HepG2 (cell line): ENCODE data around the gene LZTR1. TPM values are rescaled to one million over a fixed set of nuclear protein-coding genes. Genes with fewer than 3 reads are reported as not detected.

Experiments
- ARNTL ChIP-seq: sonication (generic); formaldehyde crosslinking; IDR thresholded peaks from 2 replicates; pipeline ENCODE4 v1.4.0; 2020; ENCODE audit warnings: mild to moderate bottlenecking, missing genetic modification reagents
- CREB1 ChIP-seq, 2 experiments: fragments of 450-650 bp in 1 of 2; IDR thresholded peaks; 2 replicates each; pipeline ENCODE4 v1.6.1; 2016 to 2017; ENCODE audit warnings: control low read depth in 1 of 2, mild to moderate bottlenecking in 1 of 2, missing compliant biosample characterization in 1 of 2, missing genetic modification characterization in 1 of 2
- ELF3 ChIP-seq: IDR thresholded peaks from 2 replicates; pipeline ENCODE4 v1.6.1; 2016; ENCODE audit warnings: missing genetic modification reagents, missing compliant biosample characterization
- EZH2 ChIP-seq: conservative IDR thresholded peaks from 2 replicates; pipeline ENCODE4 v1.6.1; 2012; ENCODE audit warnings: mild to moderate bottlenecking, low read depth, low read length, moderate library complexity
- HIC2 ChIP-seq: sonication (generic); formaldehyde crosslinking; IDR thresholded peaks from 2 replicates; pipeline ENCODE4 v1.9.0; 2022; ENCODE audit warnings: low read depth, missing genetic modification reagents
- KDM1A ChIP-seq: IDR thresholded peaks from 2 replicates; pipeline ENCODE4 v1.6.1; 2016; ENCODE audit warnings: missing compliant biosample characterization
- MED1 ChIP-seq: sonication (generic); formaldehyde crosslinking; IDR thresholded peaks from 2 replicates; pipeline ENCODE4 v1.4.0; 2020; ENCODE audit warnings: missing genetic modification reagents
- MED13 ChIP-seq: sonication (generic); formaldehyde crosslinking; IDR thresholded peaks from 2 replicates; pipeline ENCODE4 v1.5.0; 2020; ENCODE audit warnings: missing genetic modification reagents
- MTA3 ChIP-seq: sonication (generic); formaldehyde crosslinking; IDR thresholded peaks from 2 replicates; pipeline ENCODE4 v1.4.0; 2020; ENCODE audit warnings: missing genetic modification reagents
- PHF5A ChIP-seq: IDR thresholded peaks from one replicate; pipeline ENCODE4 v1.6.1; 2018; ENCODE audit warnings: low read depth, missing genetic modification reagents; ENCODE audit not compliant: unreplicated experiment
- POLR2G ChIP-seq: fragments of 200-400 bp; formaldehyde crosslinking; IDR thresholded peaks from 2 replicates; pipeline ENCODE4 v1.6.1; 2018; ENCODE audit warnings: mild to moderate bottlenecking, low read depth, low read length, moderate library complexity
- PRMT3 ChIP-seq: sonication (generic); formaldehyde crosslinking; IDR thresholded peaks from 2 replicates; pipeline ENCODE4 v1.8.1; 2022; ENCODE audit warnings: low read depth, mild to moderate bottlenecking, moderate library complexity, missing genetic modification reagents, borderline replicate concordance
- RBM22 ChIP-seq: fragments of 200-400 bp; formaldehyde crosslinking; optimal IDR thresholded peaks from 2 replicates; pipeline ENCODE3; 2017; ENCODE audit warnings: mild to moderate bottlenecking, low read length, moderate library complexity
- RXRB ChIP-seq: IDR thresholded peaks from 2 replicates; pipeline ENCODE4 v1.6.1; 2016; ENCODE audit warnings: borderline replicate concordance, missing genetic modification reagents, missing compliant biosample characterization
- SIN3A ChIP-seq: IDR thresholded peaks from 2 replicates; pipeline ENCODE4 v1.6.1; 2011; ENCODE audit warnings: low read depth, mild to moderate bottlenecking, control low read depth, low read length, borderline replicate concordance
- SOX13 ChIP-seq, 3 experiments: fragments of 450-650 bp in 1 of 3; sonication (generic) in 1 of 3; formaldehyde crosslinking in 1 of 3; IDR thresholded peaks in 2 of 3; conservative IDR thresholded peaks in 1 of 3; 2 replicates each; pipeline versions ENCODE4 v1.5.0 to v1.6.1; 2016 to 2020; ENCODE audit warnings: antibody characterized with exemption in 1 of 3, mild to moderate bottlenecking in 1 of 3, missing compliant biosample characterization in 1 of 3, missing genetic modification reagents in 1 of 3, moderate library complexity in 1 of 3
- TGIF2 ChIP-seq: IDR thresholded peaks from 2 replicates; pipeline ENCODE4 v1.6.1; 2016; ENCODE audit warnings: control low read depth, missing compliant biosample characterization
- THRA ChIP-seq: sonication (generic); formaldehyde crosslinking; IDR thresholded peaks from 2 replicates; pipeline ENCODE4 v1.4.0; 2020; ENCODE audit warnings: missing genetic modification reagents, borderline replicate concordance
- ZMYM2 ChIP-seq: sonication (generic); formaldehyde crosslinking; IDR thresholded peaks from 2 replicates; pipeline ENCODE4 v1.8.0; 2022; ENCODE audit warnings: mild to moderate bottlenecking, missing genetic modification reagents
- ZNF274 ChIP-seq: sonication (generic); formaldehyde crosslinking; IDR thresholded peaks from 2 replicates; pipeline ENCODE4 v1.5.1; 2020; ENCODE audit warnings: mild to moderate bottlenecking, missing genetic modification reagents
- ZNF362 ChIP-seq: sonication (generic); formaldehyde crosslinking; IDR thresholded peaks from 2 replicates; pipeline ENCODE4 v1.4.0; 2020; ENCODE audit warnings: missing genetic modification reagents, mild to moderate bottlenecking, borderline replicate concordance
- ZNF614 ChIP-seq: IDR thresholded peaks from 2 replicates; pipeline ENCODE4 v1.6.1; 2018; ENCODE audit warnings: missing biosample characterization, missing genetic modification reagents, inconsistent platforms, borderline replicate concordance
- ZNF879 ChIP-seq: sonication (generic); formaldehyde crosslinking; IDR thresholded peaks from 2 replicates; pipeline ENCODE4 v1.8.1; 2023; ENCODE audit warnings: missing genetic modification reagents
- ZSCAN29 ChIP-seq: sonication (generic); formaldehyde crosslinking; conservative IDR thresholded peaks from 2 replicates; pipeline ENCODE4 v1.4.0; 2020; ENCODE audit warnings: mild to moderate bottlenecking, missing genetic modification reagents
- polyA plus RNA-seq, 8 experiments: library from polyadenylated mRNA; depleted of rRNA in 3 of 8; stranded (reverse) in 7 of 8; unstranded in 1 of 8; fragments of >200 nt; fragmentation: Illumina TruSeq in 4 of 8; extraction: Trizol in 4 of 8; gene quantifications; 2 replicates each; pipeline versions ENCODE4 v1.2.1 to v1.2.3, GENCODE V29; 2011 to 2016; ENCODE audit warnings: low read depth in 4 of 8, missing spikeins in 1 of 8, mixed read lengths in 1 of 8; ENCODE audit not compliant: insufficient read depth in 1 of 8
- total RNA-seq, 5 experiments: library from RNA; depleted of rRNA; stranded (reverse); fragments of >200 nt; fragmentation: Illumina TruSeq; extraction: Trizol; gene quantifications; 2 replicates each; pipeline ENCODE4 v1.2.3, GENCODE V29; 2016; ENCODE audit warnings: low read depth in 1 of 5

The LZTR1 gene
- total and polyA plus RNA-seq, 2 of the 13 experiments (the other 11 are each of a cell fraction or from before 2014, with no cell fraction given) = 21.8 to 22.4 TPM

- no peak for TF ChIP-seq ZNF362
- peak; percentile 54; the same call in 1 of the 2 replicates for TF ChIP-seq POLR2G
- TF ChIP-seq ZSCAN29 (CRISPR knock-in tag) = no peak
- no peak for TF ChIP-seq MED13
- TF ChIP-seq THRA (CRISPR knock-in tag) = 0 out of 2 replicates have a peak, but pooled peaks have one; percentile 10
- no peak for TF ChIP-seq PHF5A
- no peak for TF ChIP-seq KDM1A (CRISPR knock-in tag)
- TF ChIP-seq RBM22 = peak; percentile 95
- peak; percentile 35; the same call in 1 of the 2 replicates for TF ChIP-seq MED1 (CRISPR knock-in tag)
- TF ChIP-seq HIC2 (CRISPR knock-in tag) = 0 out of 2 replicates have a peak, but pooled peaks have one; percentile 15
- peak; percentile 73; the same call in 1 of the 2 replicates for TF ChIP-seq ZNF614
- 0 out of 2 replicates have a peak, but pooled peaks have one; percentile 26 for TF ChIP-seq TGIF2 (CRISPR knock-in tag)
- peak; percentile 50; the same call in 1 of the 2 replicates for TF ChIP-seq ELF3
- 0 out of 2 replicates have a peak, but pooled peaks have one; percentile 25 for TF ChIP-seq ZMYM2 (CRISPR knock-in tag)
- no peak for TF ChIP-seq SOX13 (IDR thresholded peaks at IDR 0.05)
- TF ChIP-seq SOX13 (CRISPR knock-in tag; conservative IDR thresholded peaks at IDR 0.05 in 1 of 2, IDR thresholded peaks at IDR 0.05 in 1 of 2) = peak in 1 of 2 experiments; percentile 35; a peak in 1 of 4 replicates
- no peak for TF ChIP-seq PRMT3 (CRISPR knock-in tag)
- TF ChIP-seq CREB1 (IDR thresholded peaks at IDR 0.05) = no peak
- TF ChIP-seq CREB1 (CRISPR knock-in tag; IDR thresholded peaks at IDR 0.05) = no peak
- TF ChIP-seq SIN3A = 0 out of 2 replicates have a peak, but pooled peaks have one; percentile 40
- no peak for TF ChIP-seq ZNF274 (CRISPR knock-in tag)
- TF ChIP-seq ZNF879 (CRISPR knock-in tag) = no peak
- no peak for TF ChIP-seq MTA3 (CRISPR knock-in tag)
- TF ChIP-seq ARNTL (CRISPR knock-in tag) = no peak
- peak; percentile 34; the same call in 1 of the 2 replicates for TF ChIP-seq RXRB (CRISPR knock-in tag)
- TF ChIP-seq EZH2 = no peak
Measured at GRCh38 chr22:20953668-20954500, 28.2 kb upstream of the LZTR1 start (continued).
